IPS DF 6.9 (cell line): ENCODE measurements around the gene NUP93.

ENCODE experiments used
- DNase-seq: peaks from one replicate; pipeline ENCODE4 v3.0.0-alpha.2; 2013; ENCODE audit warnings: low read depth, low spot score
- H3K27ac ChIP-seq: one replicate; pipeline ENCODE4 v1.5.1; 2013; ENCODE audit warnings: low read length, control low read depth
- H3K27me3 ChIP-seq: 2 replicates; pipeline ENCODE4 v1.6.1; 2013; ENCODE audit warnings: mild to moderate bottlenecking, low read length; ENCODE audit not compliant: control insufficient read depth, insufficient read depth
- H3K36me3 ChIP-seq: 2 replicates; pipeline ENCODE4 v1.6.1; 2013; ENCODE audit warnings: low read length; ENCODE audit not compliant: control insufficient read depth, insufficient read depth
- H3K4me1 ChIP-seq: 2 replicates; pipeline ENCODE4 v1.6.1; 2013; ENCODE audit warnings: low read length; ENCODE audit not compliant: control insufficient read depth, insufficient read depth
- H3K4me3 ChIP-seq: 2 replicates; pipeline ENCODE4 v1.5.1; 2013; ENCODE audit warnings: mild to moderate bottlenecking, low read length
- H3K9me3 ChIP-seq: 2 replicates; pipeline ENCODE4 v1.6.1; 2013; ENCODE audit warnings: low read length, inconsistent platforms; ENCODE audit not compliant: control insufficient read depth, insufficient read depth
- WGBS: extraction: QIAGEN DNeasy Blood & Tissue Kit; methylation state at CpG from one replicate; pipeline ENCODE4 v1.1.7; 2013; ENCODE audit warnings: mixed read lengths, missing lambda C conversion rate; ENCODE audit not compliant: insufficient read length, insufficient coverage; 5-methylcytosine and 5-hydroxymethylcytosine counted together

NUP93 gene

GRCh38 chr16:56743840-56744239 lies 13.9 kb downstream of the NUP93 start:
- H3K9me3 ChIP-seq: no peaks in the 10 kb centered on the region
- H3K4me1 ChIP-seq: peaks cover 1% of the 10 kb centered on the region; the same call in 1 of the 2 replicates
- no CpG with 5 or more reads among the region's 4 CpGs for WGBS
- no peak for DNase-seq
- H3K4me3 ChIP-seq: no peak overlapping the region
- H3K36me3 ChIP-seq: peaks cover 6% of the 10 kb centered on the region; the same call in 1 of the 2 replicates
- no peak overlapping the region for H3K27ac ChIP-seq
- no peaks in the 10 kb centered on the region for H3K27me3 ChIP-seq

GRCh38 chr16:56744996-56745640 lies 15.2 kb downstream of the NUP93 start:
- Histone ChIP-seq H3K27me3 (no peaks in the 10 kb centered on the region), H3K4me3 (no peak overlapping the region), H3K9me3 (no peaks in the 10 kb centered on the region), H3K4me1 (peaks cover 1% of the 10 kb centered on the region; the same call in 1 of the 2 replicates), H3K36me3 (peaks cover 10% of the 10 kb centered on the region; the same call in 1 of the 2 replicates), H3K27ac (no peak overlapping the region)
- WGBS: no CpG with 5 or more reads among the region's 5 CpGs
- DNase-seq: no peak

- Histone ChIP-seq H3K4me3 (no peak overlapping the region), H3K4me1 (peaks cover 1% of the 10 kb centered on the region; the same call in 1 of the 2 replicates), H3K27ac (no peak overlapping the region), H3K9me3 (no peaks in the 10 kb centered on the region), H3K36me3 (peaks cover 10% of the 10 kb centered on the region; the same call in 1 of the 2 replicates), H3K27me3 (no peaks in the 10 kb centered on the region)
- no CpG with 5 or more reads among the region's 1 CpG for whole genome bisulfite sequencing
- DNase-seq: no peak
Observed at GRCh38 chr16:56747486-56748045, 17.6 kb downstream of the NUP93 start.

GRCh38 chr16:56748191-56748590 lies 18.3 kb downstream of the NUP93 start:
- H3K27me3 ChIP-seq: no peaks in the 10 kb centered on the region
- H3K36me3 ChIP-seq: peaks cover 10% of the 10 kb centered on the region; the same call in 1 of the 2 replicates
- no peak overlapping the region for H3K27ac ChIP-seq
- WGBS: no CpG with 5 or more reads among the region's 10 CpGs
- peaks cover 1% of the 10 kb centered on the region; the same call in 1 of the 2 replicates for H3K4me1 ChIP-seq
- DNase-seq: no peak
- H3K9me3 ChIP-seq: no peaks in the 10 kb centered on the region
- H3K4me3 ChIP-seq: no peak overlapping the region

- Histone ChIP-seq H3K27me3 (no peaks in the 10 kb centered on the region), H3K4me1 (peaks cover 1% of the 10 kb centered on the region; the same call in 1 of the 2 replicates), H3K27ac (no peak overlapping the region), H3K9me3 (no peaks in the 10 kb centered on the region), H3K4me3 (no peak overlapping the region), H3K36me3 (peaks cover 10% of the 10 kb centered on the region; the same call in 1 of the 2 replicates)
- no CpG with 5 or more reads among the region's 3 CpGs for whole genome bisulfite sequencing
- DNase-seq: no peak
Observed at GRCh38 chr16:56748826-56749225, 18.9 kb downstream of the NUP93 start.

GRCh38 chr16:56749672-56750491 lies 20.0 kb downstream of the NUP93 start:
- DNase-seq: no peak
- Histone ChIP-seq H3K36me3 (peaks cover 10% of the 10 kb centered on the region; the same call in 1 of the 2 replicates), H3K9me3 (no peaks in the 10 kb centered on the region), H3K27me3 (no peaks in the 10 kb centered on the region), H3K4me3 (no peak overlapping the region), H3K27ac (no peak overlapping the region), H3K4me1 (no peaks in the 10 kb centered on the region; the same call in 1 of the 2 replicates)
- WGBS: no CpG with 5 or more reads among the region's 3 CpGs

- H3K27ac ChIP-seq: no peak overlapping the region
- H3K9me3 ChIP-seq: no peaks in the 10 kb centered on the region
- no peak overlapping the region for H3K4me3 ChIP-seq
- no peaks in the 10 kb centered on the region for H3K27me3 ChIP-seq
- DNase-seq: no peak
- no peaks in the 10 kb centered on the region for H3K4me1 ChIP-seq
- H3K36me3 ChIP-seq: peaks cover 7% of the 10 kb centered on the region; the same call in 1 of the 2 replicates
Observed at GRCh38 chr16:56753410-56753809, 23.5 kb downstream of the NUP93 start.

GRCh38 chr16:56755038-56755437 lies 25.1 kb downstream of the NUP93 start:
- no peaks in the 10 kb centered on the region for H3K9me3 ChIP-seq
- no peaks in the 10 kb centered on the region for H3K27me3 ChIP-seq
- DNase-seq: no peak
- H3K27ac ChIP-seq: no peak overlapping the region
- H3K4me1 ChIP-seq: no peaks in the 10 kb centered on the region
- H3K4me3 ChIP-seq: no peak overlapping the region
- H3K36me3 ChIP-seq: no peaks in the 10 kb centered on the region

- no peak overlapping the region for H3K27ac ChIP-seq
- no peaks in the 10 kb centered on the region for H3K27me3 ChIP-seq
- H3K4me1 ChIP-seq: no peaks in the 10 kb centered on the region
- DNase-seq: no peak
- no CpG with 5 or more reads among the region's 3 CpGs for WGBS
- H3K36me3 ChIP-seq: peaks cover 5% of the 10 kb centered on the region; the same call in 1 of the 2 replicates
- no peaks in the 10 kb centered on the region for H3K9me3 ChIP-seq
- H3K4me3 ChIP-seq: no peak overlapping the region
Observed at GRCh38 chr16:56758432-56758831, 28.5 kb downstream of the NUP93 start.

- Histone ChIP-seq H3K9me3 (no peaks in the 10 kb centered on the region), H3K27ac (no peak overlapping the region), H3K4me1 (no peaks in the 10 kb centered on the region), H3K27me3 (no peaks in the 10 kb centered on the region), H3K4me3 (no peak overlapping the region), H3K36me3 (peaks cover 5% of the 10 kb centered on the region; the same call in 1 of the 2 replicates)
- DNase-seq: no peak
- WGBS: no CpG with 5 or more reads among the region's 4 CpGs
Observed at GRCh38 chr16:56758930-56759329, 29.0 kb downstream of the NUP93 start.
